Endothelial cell of umbilical vein (primary cell): ENCODE results near the gene AGTPBP1. TPM values are rescaled to one million over a fixed set of nuclear protein-coding genes. Genes with fewer than 3 reads are reported as not detected.

Experiments
- BruUV-seq: library from RNA; stranded (reverse); fragments of 400-500 nt; replicated peaks from 2 replicates; lab custom pipeline; 2021; lab: Mats Ljungman, UMichigan
- CTCF ChIA-PET: fragments of 300-600, 350-600 bp; sonication (Branson Sonifier 250); formaldehyde crosslinking; loops from one replicate; lab custom pipeline; 2021; ENCODE audit warnings: antibody characterized with exemption, inconsistent platforms; lab: Charles Lee
- POLR2A ChIA-PET: fragments of 300-600, 350-600 bp; sonication (Branson Sonifier 250); formaldehyde crosslinking; loops from one replicate; lab custom pipeline; 2021; ENCODE audit warnings: antibody characterized with exemption, inconsistent platforms; lab: Charles Lee
- DNase-seq: peaks from one replicate; pipeline ENCODE4 v3.0.0-alpha.2; 2011; ENCODE audit warnings: low read depth, low spot score
- FAIRE-seq: peaks from 2 replicates; lab custom pipeline; 2011; peaks lifted over from hg19 to GRCh38; lab: Jason Lieb, UNC
- H2AFZ ChIP-seq: 2 replicates; pipeline ENCODE4 v1.6.0; 2012; ENCODE audit warnings: low read depth, low read length, control low read depth, inconsistent platforms
- H3K27ac ChIP-seq: 2 replicates; pipeline ENCODE4 v1.5.1; 2011; ENCODE audit warnings: low read depth, mild to moderate bottlenecking, control low read depth, low read length, moderate library complexity; ENCODE audit not compliant: insufficient read depth
- H3K27me3 ChIP-seq, 2 experiments: 2 replicates each; pipeline versions ENCODE4 v1.6.0 to v1.6.1; 2011; ENCODE audit warnings: low read length in 2 of 2, mixed read lengths in 1 of 2; ENCODE audit not compliant: control insufficient read depth in 2 of 2, insufficient read depth in 2 of 2
- H3K36me3 ChIP-seq, 2 experiments: 2 replicates in 1 of 2; 3 replicates in 1 of 2; pipeline ENCODE4 v1.5.1; 2011; ENCODE audit warnings: low read length in 2 of 2, mild to moderate bottlenecking in 1 of 2, moderate library complexity in 1 of 2; ENCODE audit not compliant: control insufficient read depth in 2 of 2, insufficient read depth in 2 of 2; ENCODE audit errors: extremely low read depth in 1 of 2
- H3K4me1 ChIP-seq: 3 replicates; pipeline ENCODE4 v1.5.1; 2011; ENCODE audit warnings: mild to moderate bottlenecking, low read length; ENCODE audit not compliant: control insufficient read depth, insufficient read depth; ENCODE audit errors: extremely low read depth
- H3K4me2 ChIP-seq: 2 replicates; pipeline ENCODE4 v1.6.1; 2011; ENCODE audit warnings: low read length, control low read depth, mixed read lengths; ENCODE audit not compliant: insufficient read depth
- H3K4me3 ChIP-seq, 3 experiments: fragments of 200-600 bp in 1 of 3; sonication (generic), shearing (Covaris generic) in 1 of 3; replicated peaks in 1 of 3; 2 replicates each; pipeline ENCODE4 v1.5.1; 2011 to 2016; ENCODE audit warnings: control low read depth in 3 of 3, low read length in 3 of 3, mild to moderate bottlenecking in 2 of 3, inconsistent platforms in 1 of 3, low read depth in 1 of 3, moderate library complexity in 1 of 3; ENCODE audit not compliant: insufficient read depth in 1 of 3
- H3K79me2 ChIP-seq: 2 replicates; pipeline ENCODE4 v1.6.0; 2012; ENCODE audit warnings: low read length, inconsistent platforms; ENCODE audit not compliant: control insufficient read depth, insufficient read depth
- H3K9ac ChIP-seq: replicated peaks from 2 replicates; pipeline ENCODE3; 2011; ENCODE audit warnings: low read length, control low read depth; ENCODE audit not compliant: insufficient read depth; ENCODE audit errors: extremely low read depth
- H3K9me1 ChIP-seq: replicated peaks from 3 replicates; pipeline ENCODE4 v1.6.0; 2011; ENCODE audit warnings: mild to moderate bottlenecking, low read length; ENCODE audit not compliant: control insufficient read depth, insufficient read depth; ENCODE audit errors: extremely low read depth
- H3K9me3 ChIP-seq: replicated peaks from 2 replicates; pipeline ENCODE4 v1.5.1; 2012; ENCODE audit warnings: low read length, inconsistent platforms; ENCODE audit not compliant: control insufficient read depth, insufficient read depth
- H4K20me1 ChIP-seq: replicated peaks from 2 replicates; pipeline ENCODE3; 2011; ENCODE audit warnings: mild to moderate bottlenecking, low read length; ENCODE audit not compliant: control insufficient read depth, insufficient read depth; ENCODE audit errors: extremely low read depth
- EZH2 ChIP-seq: IDR thresholded peaks from 2 replicates; pipeline ENCODE4 v1.6.1; 2012; ENCODE audit warnings: borderline replicate concordance, low read depth, mild to moderate bottlenecking, moderate library complexity, low read length, inconsistent platforms; ENCODE audit not compliant: severe bottlenecking
- FOS ChIP-seq: IDR thresholded peaks from 2 replicates; pipeline ENCODE4 v1.6.1; 2011; ENCODE audit warnings: mild to moderate bottlenecking, low read length, moderate library complexity, borderline replicate concordance; ENCODE audit not compliant: insufficient read depth
- GATA2 ChIP-seq: IDR thresholded peaks from 2 replicates; pipeline ENCODE4 v1.7.0; 2011; ENCODE audit warnings: low read depth, mild to moderate bottlenecking, moderate library complexity, mixed read lengths, low read length; ENCODE audit not compliant: insufficient read length, insufficient read depth
- JUN ChIP-seq: IDR thresholded peaks from 2 replicates; pipeline ENCODE4 v1.6.1; 2011; ENCODE audit warnings: borderline replicate concordance, low read depth; ENCODE audit not compliant: insufficient read length, insufficient read depth
- MAX ChIP-seq: IDR thresholded peaks from 2 replicates; pipeline ENCODE4 v1.6.1; 2011; ENCODE audit not compliant: insufficient read depth, insufficient read length
- MYC ChIP-seq: IDR thresholded peaks from one replicate; pipeline ENCODE4 v1.6.1; 2011; ENCODE audit warnings: mild to moderate bottlenecking, low read depth, low read length
- POLR2A ChIP-seq: IDR thresholded peaks from 2 replicates; pipeline ENCODE4 v1.6.1; 2012; ENCODE audit warnings: low read depth, mild to moderate bottlenecking, control low read depth, low read length
- POLR2AphosphoS5 ChIP-seq: IDR thresholded peaks from 2 replicates; pipeline ENCODE4 v1.6.1; 2012; ENCODE audit warnings: low read depth, mild to moderate bottlenecking, control low read depth, low read length, moderate library complexity; ENCODE audit not compliant: insufficient read depth
- dilution Hi-C: fragments of 300-500 bp; cut with MboI; formaldehyde crosslinking; loops from one replicate; pipeline ENCODE4 v1.15.0; 2019; ENCODE audit warnings: low sequenced_read_pairs; ENCODE audit not compliant: extremely low pct_ligation_motif_present
- intact Hi-C: fragments of 100-400 bp; cut with micrococcal nuclease; formaldehyde crosslinking; loops from one replicate; pipeline ENCODE4 v1.10.0; 2022
- polyA plus RNA-seq, 4 experiments: library from polyadenylated mRNA; depleted of rRNA in 3 of 4; stranded (reverse) in 3 of 4; unstranded in 1 of 4; fragments of >200 nt; gene quantifications; 2 replicates each; pipeline versions ENCODE4 v1.2.1 to v1.2.3, GENCODE V29; 2011 to 2012; ENCODE audit warnings: missing spikeins in 1 of 4
- total RNA-seq: library from RNA; stranded (reverse); gene quantifications from 2 replicates; pipeline ENCODE4 v1.2.3, GENCODE V29; 2021
- TF ChIP-seq, protein P1 (sequence below), 2 donors: IDR thresholded peaks; 1 replicate in 1 of 2; 2 replicates in 1 of 2; pipeline ENCODE4 v1.5.1; 2011; ENCODE audit warnings: low read length in 2 of 2, mild to moderate bottlenecking in 2 of 2, moderate library complexity in 2 of 2, control low read depth in 1 of 2, inconsistent platforms in 1 of 2, low read depth in 1 of 2; ENCODE audit not compliant: insufficient read depth in 1 of 2; ENCODE audit errors: extremely low read depth in 1 of 2

AGTPBP1 gene
- total and polyA plus RNA-seq, 2 donors (not counting 3 experiments of a cell fraction or from before 2014, with no cell fraction given), result 4.2 to 18.4 TPM

GRCh38 chr9:85511746-85512145 lies 230.0 kb downstream of the AGTPBP1 start:
- H3K79me2 ChIP-seq, result no peaks in the 10 kb centered on the region
- no peaks in the 10 kb centered on the region for H3K27me3 ChIP-seq
- H3K36me3 ChIP-seq, result no peaks in the 10 kb centered on the region
- H2AFZ ChIP-seq, result no peak overlapping the region
- no peak overlapping the region for H3K4me3 ChIP-seq
- H3K9ac ChIP-seq, result no peak overlapping the region
- H3K27ac ChIP-seq, result no peak overlapping the region
- H3K9me1 ChIP-seq, result no peaks in the 10 kb centered on the region
- dilution Hi-C loops, result no loop called here
- no peaks in the 10 kb centered on the region for H3K9me3 ChIP-seq
- ChIA-PET POLR2A (no interaction called here), CTCF (no interaction called here)
- intact Hi-C loops, result no loop called here
- no peak overlapping the region for H3K4me2 ChIP-seq
- FAIRE-seq (no peak), DNase-seq (no peak)
- H4K20me1 ChIP-seq, result no peaks in the 10 kb centered on the region
- TF ChIP-seq, protein P1, sequence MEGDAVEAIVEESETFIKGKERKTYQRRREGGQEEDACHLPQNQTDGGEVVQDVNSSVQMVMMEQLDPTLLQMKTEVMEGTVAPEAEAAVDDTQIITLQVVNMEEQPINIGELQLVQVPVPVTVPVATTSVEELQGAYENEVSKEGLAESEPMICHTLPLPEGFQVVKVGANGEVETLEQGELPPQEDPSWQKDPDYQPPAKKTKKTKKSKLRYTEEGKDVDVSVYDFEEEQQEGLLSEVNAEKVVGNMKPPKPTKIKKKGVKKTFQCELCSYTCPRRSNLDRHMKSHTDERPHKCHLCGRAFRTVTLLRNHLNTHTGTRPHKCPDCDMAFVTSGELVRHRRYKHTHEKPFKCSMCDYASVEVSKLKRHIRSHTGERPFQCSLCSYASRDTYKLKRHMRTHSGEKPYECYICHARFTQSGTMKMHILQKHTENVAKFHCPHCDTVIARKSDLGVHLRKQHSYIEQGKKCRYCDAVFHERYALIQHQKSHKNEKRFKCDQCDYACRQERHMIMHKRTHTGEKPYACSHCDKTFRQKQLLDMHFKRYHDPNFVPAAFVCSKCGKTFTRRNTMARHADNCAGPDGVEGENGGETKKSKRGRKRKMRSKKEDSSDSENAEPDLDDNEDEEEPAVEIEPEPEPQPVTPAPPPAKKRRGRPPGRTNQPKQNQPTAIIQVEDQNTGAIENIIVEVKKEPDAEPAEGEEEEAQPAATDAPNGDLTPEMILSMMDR (IDR thresholded peaks at IDR 0.05; ENCODE audit: extremely low read depth in 1 of 2, insufficient read depth in 1 of 2, low read depth in 1 of 2, low read length in 2 of 2), result no peak
- TF ChIP-seq JUN (no peak), GATA2 (no peak), MAX (no peak), POLR2A (no peak), FOS (no peak), EZH2 (no peak), MYC (no peak), POLR2AphosphoS5 (no peak)
- no TSS peak for BruUV-seq
- no peaks in the 10 kb centered on the region for H3K4me1 ChIP-seq
